K562 (cell line): ENCODE measurements around the gene FILIP1. TPM values are rescaled to one million over a fixed set of nuclear protein-coding genes. Genes with fewer than 3 reads are reported as not detected.
A peak's percentile ranks its signal among the peaks of the same experiment; 100 is the strongest.

Experiments
- ARNT ChIP-seq, 2 experiments: fragments of 450-650 bp; IDR thresholded peaks; 2 replicates each; pipeline ENCODE4 v1.6.1; 2016; ENCODE audit warnings: mild to moderate bottlenecking in 1 of 2
- ATF7 ChIP-seq: fragments of 450-650 bp; IDR thresholded peaks from 2 replicates; pipeline ENCODE4 v1.7.1; 2014; ENCODE audit warnings: mild to moderate bottlenecking, moderate library complexity
- CBFB ChIP-seq: sonication (generic); formaldehyde crosslinking; IDR thresholded peaks from 2 replicates; pipeline ENCODE4 v1.4.0; 2020; ENCODE audit warnings: mild to moderate bottlenecking, missing genetic modification reagents
- CBX2 ChIP-seq: fragments of 200-600 bp; sonication (generic); IDR thresholded peaks from one replicate; pipeline ENCODE4 v1.6.1; 2012; ENCODE audit warnings: mild to moderate bottlenecking, low read length, inconsistent platforms; ENCODE audit not compliant: insufficient read depth, poor library complexity, severe bottlenecking
- DIDO1 ChIP-seq: fragments of 450-650 bp; IDR thresholded peaks from 2 replicates; pipeline ENCODE4 v1.6.1; 2016; ENCODE audit warnings: low read depth, missing biosample characterization, missing genetic modification characterization
- ELF2 ChIP-seq: fragments of 250-450 bp; sonication (Bioruptor Pico); IDR thresholded peaks from 2 replicates; pipeline ENCODE4 v1.5.0; 2021; ENCODE audit warnings: mild to moderate bottlenecking
- FOXM1 ChIP-seq, 2 experiments: fragments of 450-650 bp in 1 of 2; sonication (generic) in 1 of 2; formaldehyde crosslinking in 1 of 2; IDR thresholded peaks; 2 replicates each; pipeline versions ENCODE4 v1.6.1 to v1.9.0; 2017 to 2022; ENCODE audit warnings: low read depth in 2 of 2, mild to moderate bottlenecking in 2 of 2, missing genetic modification reagents in 1 of 2, moderate library complexity in 1 of 2
- KLF10 ChIP-seq: fragments of 250-450 bp; sonication (Bioruptor Pico); IDR thresholded peaks from 2 replicates; pipeline ENCODE4 v1.6.1; 2021; ENCODE audit warnings: matching md5 sums
- L3MBTL2 ChIP-seq: fragments of 450-650 bp; IDR thresholded peaks from 2 replicates; pipeline ENCODE4 v1.6.1; 2016; ENCODE audit warnings: mild to moderate bottlenecking, moderate library complexity
- MBD2 ChIP-seq: sonication (generic); IDR thresholded peaks from 2 replicates; pipeline ENCODE4 v1.6.1; 2016; ENCODE audit warnings: low read depth, borderline replicate concordance
- NFIC ChIP-seq: fragments of 450-650 bp; IDR thresholded peaks from 2 replicates; pipeline ENCODE4 v1.6.1; 2017; ENCODE audit warnings: mild to moderate bottlenecking, inconsistent platforms
- RHOXF2B ChIP-seq: fragments of 250-450 bp; sonication (Bioruptor Pico); conservative IDR thresholded peaks from 2 replicates; pipeline ENCODE4 v1.5.1; 2021
- TCF3 ChIP-seq: sonication (generic); formaldehyde crosslinking; IDR thresholded peaks from 2 replicates; pipeline ENCODE4 v1.4.0; 2020; ENCODE audit warnings: mild to moderate bottlenecking, missing genetic modification reagents
- ZKSCAN3 ChIP-seq: fragments of 250-450 bp; sonication (Bioruptor Pico); IDR thresholded peaks from 2 replicates; pipeline ENCODE4 v1.4.0; 2020
- polyA plus RNA-seq, 8 experiments: library from polyadenylated mRNA; depleted of rRNA in 4 of 8; stranded (reverse) in 5 of 8; unstranded in 3 of 8; fragments of >200 nt; fragmentation: Nextera tagmentation in 2 of 8; fragmentation: Illumina TruSeq in 1 of 8; extraction: Ambion mirVana in 2 of 8; extraction: Trizol in 1 of 8; gene quantifications; 2 replicates each; pipeline versions ENCODE4 v1.2.1 to v1.2.3, GENCODE V29; 2011 to 2014; ENCODE audit warnings: inconsistent platforms in 1 of 8, missing spikeins in 1 of 8
- total RNA-seq, 7 experiments: library from RNA; depleted of rRNA in 6 of 7; stranded (reverse); fragments of >200 nt in 6 of 7; fragmentation: Illumina TruSeq in 2 of 7; extraction: Trizol in 2 of 7; gene quantifications; 2 replicates each; pipeline versions ENCODE4 v1.2.1 to v1.2.3, GENCODE V29; 2011 to 2021; ENCODE audit warnings: low replicate concordance in 1 of 7
- TF ChIP-seq, protein P1 (sequence below): fragments of 450-650 bp; IDR thresholded peaks from 2 replicates; pipeline ENCODE4 v1.6.1; 2014; ENCODE audit warnings: low read depth, mild to moderate bottlenecking, moderate library complexity, borderline replicate concordance
- TF ChIP-seq, protein P2 (sequence below): fragments of 450-650 bp; IDR thresholded peaks from 2 replicates; pipeline ENCODE4 v1.6.1; 2016
- TF ChIP-seq, protein P3 (sequence below): fragments of 250-450 bp; sonication (Bioruptor Pico); IDR thresholded peaks from 2 replicates; pipeline ENCODE4 v1.9.0; 2021; ENCODE audit warnings: mild to moderate bottlenecking, inconsistent platforms
- TF ChIP-seq, protein P4 (sequence below): fragments of 450-650 bp; IDR thresholded peaks from 2 replicates; pipeline ENCODE4 v1.6.1; 2017; ENCODE audit warnings: antibody characterized with exemption, mild to moderate bottlenecking

FILIP1 gene
- total and polyA plus RNA-seq, 9 of the 15 experiments (the other 6 are each of a cell fraction or from before 2014, with no cell fraction given), result 0.03 to 0.25 (median 0.10) TPM; not detected in 1

DNA sequence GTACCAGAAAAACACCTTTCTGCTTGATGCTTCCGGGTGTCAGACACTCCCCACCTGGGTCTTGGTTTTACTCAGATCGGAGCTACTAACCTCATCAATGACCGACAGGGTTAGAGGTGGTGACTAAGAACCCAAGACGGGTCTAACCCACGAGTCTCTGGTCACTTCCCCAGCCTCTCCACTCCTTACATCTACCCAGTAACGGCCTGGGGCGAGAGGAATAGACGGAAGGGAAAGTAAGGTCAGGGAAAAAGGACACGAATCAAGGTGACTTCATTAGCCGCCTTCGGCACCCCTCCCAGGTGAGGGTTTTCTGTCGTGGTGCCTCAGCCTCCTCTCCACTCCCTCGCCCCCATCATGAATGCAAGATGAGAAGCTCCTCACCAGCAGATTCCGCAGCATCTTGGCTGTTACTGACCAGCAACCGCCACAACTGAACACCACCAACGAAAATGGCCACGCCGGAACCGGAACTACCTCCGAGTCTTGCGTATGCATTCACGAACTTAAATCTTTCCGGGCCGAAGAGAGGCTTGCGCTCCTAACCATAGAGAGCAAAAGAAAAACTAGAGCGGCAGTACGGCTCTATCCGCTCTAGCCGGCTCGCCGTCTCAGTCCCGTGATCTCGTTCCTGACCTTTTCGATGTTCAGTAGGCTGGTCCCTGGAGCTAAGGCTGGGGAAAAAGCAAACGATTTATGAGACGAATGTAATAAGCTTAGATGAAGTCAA is 250.1 kb downstream of the FILIP1 start, which contains the start of gene COX7A2 (continued):
- TF ChIP-seq NFIC, result peak; percentile 40
- no peak for TF ChIP-seq RHOXF2B
- peak; percentile 79 for TF ChIP-seq L3MBTL2
- TF ChIP-seq ATF7, result peak; percentile 87
- no peak for TF ChIP-seq CBFB
- TF ChIP-seq, protein P1, sequence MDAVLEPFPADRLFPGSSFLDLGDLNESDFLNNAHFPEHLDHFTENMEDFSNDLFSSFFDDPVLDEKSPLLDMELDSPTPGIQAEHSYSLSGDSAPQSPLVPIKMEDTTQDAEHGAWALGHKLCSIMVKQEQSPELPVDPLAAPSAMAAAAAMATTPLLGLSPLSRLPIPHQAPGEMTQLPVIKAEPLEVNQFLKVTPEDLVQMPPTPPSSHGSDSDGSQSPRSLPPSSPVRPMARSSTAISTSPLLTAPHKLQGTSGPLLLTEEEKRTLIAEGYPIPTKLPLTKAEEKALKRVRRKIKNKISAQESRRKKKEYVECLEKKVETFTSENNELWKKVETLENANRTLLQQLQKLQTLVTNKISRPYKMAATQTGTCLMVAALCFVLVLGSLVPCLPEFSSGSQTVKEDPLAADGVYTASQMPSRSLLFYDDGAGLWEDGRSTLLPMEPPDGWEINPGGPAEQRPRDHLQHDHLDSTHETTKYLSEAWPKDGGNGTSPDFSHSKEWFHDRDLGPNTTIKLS, result peak; percentile 86; the same call in 1 of the 2 replicates
- TF ChIP-seq DIDO1 (tag), result peak; percentile 75
- peak in 1 of 2 experiments; percentile 19; a peak in 1 of 4 replicates for TF ChIP-seq ARNT (IDR thresholded peaks at IDR 0.05)
- TF ChIP-seq FOXM1 (IDR thresholded peaks at IDR 0.05; ENCODE audit: low read depth), result peak; percentile 73
- TF ChIP-seq FOXM1 (CRISPR knock-in tag; IDR thresholded peaks at IDR 0.05; ENCODE audit: low read depth), result no peak
- TF ChIP-seq, protein P2, sequence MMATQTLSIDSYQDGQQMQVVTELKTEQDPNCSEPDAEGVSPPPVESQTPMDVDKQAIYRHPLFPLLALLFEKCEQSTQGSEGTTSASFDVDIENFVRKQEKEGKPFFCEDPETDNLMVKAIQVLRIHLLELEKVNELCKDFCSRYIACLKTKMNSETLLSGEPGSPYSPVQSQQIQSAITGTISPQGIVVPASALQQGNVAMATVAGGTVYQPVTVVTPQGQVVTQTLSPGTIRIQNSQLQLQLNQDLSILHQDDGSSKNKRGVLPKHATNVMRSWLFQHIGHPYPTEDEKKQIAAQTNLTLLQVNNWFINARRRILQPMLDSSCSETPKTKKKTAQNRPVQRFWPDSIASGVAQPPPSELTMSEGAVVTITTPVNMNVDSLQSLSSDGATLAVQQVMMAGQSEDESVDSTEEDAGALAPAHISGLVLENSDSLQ, result peak; percentile 47; the same call in 1 of the 2 replicates
- peak; percentile 75; the same call in 1 of the 2 replicates for TF ChIP-seq MBD2
- TF ChIP-seq ELF2 (CRISPR knock-in tag), result no peak
- no peak for TF ChIP-seq ZKSCAN3
- peak; percentile 10; the same call in 1 of the 2 replicates for TF ChIP-seq TCF3 (CRISPR knock-in tag)
- no peak for TF ChIP-seq KLF10 (CRISPR knock-in tag)
- TF ChIP-seq CBX2, result no peak
- TF ChIP-seq, protein P3, sequence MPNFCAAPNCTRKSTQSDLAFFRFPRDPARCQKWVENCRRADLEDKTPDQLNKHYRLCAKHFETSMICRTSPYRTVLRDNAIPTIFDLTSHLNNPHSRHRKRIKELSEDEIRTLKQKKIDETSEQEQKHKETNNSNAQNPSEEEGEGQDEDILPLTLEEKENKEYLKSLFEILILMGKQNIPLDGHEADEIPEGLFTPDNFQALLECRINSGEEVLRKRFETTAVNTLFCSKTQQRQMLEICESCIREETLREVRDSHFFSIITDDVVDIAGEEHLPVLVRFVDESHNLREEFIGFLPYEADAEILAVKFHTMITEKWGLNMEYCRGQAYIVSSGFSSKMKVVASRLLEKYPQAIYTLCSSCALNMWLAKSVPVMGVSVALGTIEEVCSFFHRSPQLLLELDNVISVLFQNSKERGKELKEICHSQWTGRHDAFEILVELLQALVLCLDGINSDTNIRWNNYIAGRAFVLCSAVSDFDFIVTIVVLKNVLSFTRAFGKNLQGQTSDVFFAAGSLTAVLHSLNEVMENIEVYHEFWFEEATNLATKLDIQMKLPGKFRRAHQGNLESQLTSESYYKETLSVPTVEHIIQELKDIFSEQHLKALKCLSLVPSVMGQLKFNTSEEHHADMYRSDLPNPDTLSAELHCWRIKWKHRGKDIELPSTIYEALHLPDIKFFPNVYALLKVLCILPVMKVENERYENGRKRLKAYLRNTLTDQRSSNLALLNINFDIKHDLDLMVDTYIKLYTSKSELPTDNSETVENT (CRISPR knock-in tag), result peak; percentile 95
- TF ChIP-seq, protein P4, sequence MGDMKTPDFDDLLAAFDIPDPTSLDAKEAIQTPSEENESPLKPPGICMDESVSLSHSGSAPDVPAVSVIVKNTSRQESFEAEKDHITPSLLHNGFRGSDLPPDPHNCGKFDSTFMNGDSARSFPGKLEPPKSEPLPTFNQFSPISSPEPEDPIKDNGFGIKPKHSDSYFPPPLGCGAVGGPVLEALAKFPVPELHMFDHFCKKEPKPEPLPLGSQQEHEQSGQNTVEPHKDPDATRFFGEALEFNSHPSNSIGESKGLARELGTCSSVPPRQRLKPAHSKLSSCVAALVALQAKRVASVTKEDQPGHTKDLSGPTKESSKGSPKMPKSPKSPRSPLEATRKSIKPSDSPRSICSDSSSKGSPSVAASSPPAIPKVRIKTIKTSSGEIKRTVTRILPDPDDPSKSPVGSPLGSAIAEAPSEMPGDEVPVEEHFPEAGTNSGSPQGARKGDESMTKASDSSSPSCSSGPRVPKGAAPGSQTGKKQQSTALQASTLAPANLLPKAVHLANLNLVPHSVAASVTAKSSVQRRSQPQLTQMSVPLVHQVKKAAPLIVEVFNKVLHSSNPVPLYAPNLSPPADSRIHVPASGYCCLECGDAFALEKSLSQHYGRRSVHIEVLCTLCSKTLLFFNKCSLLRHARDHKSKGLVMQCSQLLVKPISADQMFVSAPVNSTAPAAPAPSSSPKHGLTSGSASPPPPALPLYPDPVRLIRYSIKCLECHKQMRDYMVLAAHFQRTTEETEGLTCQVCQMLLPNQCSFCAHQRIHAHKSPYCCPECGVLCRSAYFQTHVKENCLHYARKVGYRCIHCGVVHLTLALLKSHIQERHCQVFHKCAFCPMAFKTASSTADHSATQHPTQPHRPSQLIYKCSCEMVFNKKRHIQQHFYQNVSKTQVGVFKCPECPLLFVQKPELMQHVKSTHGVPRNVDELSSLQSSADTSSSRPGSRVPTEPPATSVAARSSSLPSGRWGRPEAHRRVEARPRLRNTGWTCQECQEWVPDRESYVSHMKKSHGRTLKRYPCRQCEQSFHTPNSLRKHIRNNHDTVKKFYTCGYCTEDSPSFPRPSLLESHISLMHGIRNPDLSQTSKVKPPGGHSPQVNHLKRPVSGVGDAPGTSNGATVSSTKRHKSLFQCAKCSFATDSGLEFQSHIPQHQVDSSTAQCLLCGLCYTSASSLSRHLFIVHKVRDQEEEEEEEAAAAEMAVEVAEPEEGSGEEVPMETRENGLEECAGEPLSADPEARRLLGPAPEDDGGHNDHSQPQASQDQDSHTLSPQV, result 0 out of 2 replicates have a peak, but pooled peaks have one; percentile 59
